HG03520 (cell line): ENCODE data around the gene TARBP1.
"Not testable (repeated sequence)": the region's sequence is repeated elsewhere in the genome, so short reads cannot be mapped to it uniquely, and the experiment has no call there.

ENCODE experiments used
- ATAC-seq: cut with Tn5 transposase; IDR thresholded peaks from one replicate; pipeline ENCODE4 v1.9.1; 2021; ENCODE audit warnings: mild to moderate bottlenecking, moderate library complexity; ENCODE audit not compliant: unreplicated experiment

The TARBP1 gene

GRCh38 chr1:234478481-234479309 lies at the start of gene TARBP1:
TSS of gene TARBP1 (minus strand) at chr1:234479179. CDS start at chr1:234479103, 76 bp downstream.
- peak; percentile 62 for ATAC-seq

- no peak for ATAC-seq
Observed at GRCh38 chr1:234528074-234528865, 49.3 kb upstream of the TARBP1 start.

- no peak for ATAC-seq
Observed at GRCh38 chr1:234527346-234527745, 48.4 kb upstream of the TARBP1 start.

GRCh38 chr1:234526922-234527321 lies 47.9 kb upstream of the TARBP1 start:
- no peak for ATAC-seq

GRCh38 chr1:234525099-234525799 lies 46.3 kb upstream of the TARBP1 start:
- ATAC-seq, result no peak

GRCh38 chr1:234521836-234522235 lies 42.9 kb upstream of the TARBP1 start:
- no peak for ATAC-seq

- no peak for ATAC-seq
Observed at GRCh38 chr1:234520908-234521817, 42.2 kb upstream of the TARBP1 start.

- no peak for ATAC-seq
Observed at GRCh38 chr1:234519506-234519905, 40.5 kb upstream of the TARBP1 start.

GRCh38 chr1:234518876-234519275 lies 39.9 kb upstream of the TARBP1 start:
- no peak for ATAC-seq

GRCh38 chr1:234518086-234518485 lies 39.1 kb upstream of the TARBP1 start:
- ATAC-seq, result not testable (repeated sequence)

GRCh38 chr1:234517110-234517802 lies 38.3 kb upstream of the TARBP1 start:
- ATAC-seq, result no peak

- no peak for ATAC-seq
Observed at GRCh38 chr1:234515821-234516241, 36.9 kb upstream of the TARBP1 start.

GRCh38 chr1:234515411-234515810 lies 36.4 kb upstream of the TARBP1 start:
- no peak for ATAC-seq

- ATAC-seq, result no peak
Observed at GRCh38 chr1:234512451-234512861, 33.5 kb upstream of the TARBP1 start.

GRCh38 chr1:234509457-234510328 lies 30.7 kb upstream of the TARBP1 start:
- no peak for ATAC-seq

- ATAC-seq, result no peak
Observed at GRCh38 chr1:234507626-234508387, 28.8 kb upstream of the TARBP1 start.

GRCh38 chr1:234507089-234507488 lies 28.1 kb upstream of the TARBP1 start:
- no peak for ATAC-seq

GRCh38 chr1:234505769-234506102 lies 26.8 kb upstream of the TARBP1 start:
- no peak for ATAC-seq
